Calu3 (cell line): ENCODE measurements around the gene AOC1. TPM values are rescaled to one million over a fixed set of nuclear protein-coding genes. Genes with fewer than 3 reads are reported as not detected.

ENCODE experiments used
- BruUV-seq: library from RNA; stranded (reverse); fragments of 400-500 nt; replicated peaks from 2 replicates; lab custom pipeline; 2021; lab: Mats Ljungman, UMichigan
- CTCF ChIA-PET: fragments of 300-600 bp; sonication (Branson Sonifier 250); formaldehyde crosslinking; loops from one replicate; lab custom pipeline; 2022; ENCODE audit warnings: antibody characterized with exemption; lab: Charles Lee
- DNase-seq: peaks from one replicate; pipeline ENCODE4 v3.0.0; 2022
- H3K27ac Mint-ChIP-seq: one replicate; pipeline ENCODE4 v1.8.0; 2022; ENCODE audit warnings: mixed read lengths; ENCODE audit not compliant: unreplicated experiment
- H3K27me3 Mint-ChIP-seq: one replicate; pipeline ENCODE4 v1.8.0; 2022; ENCODE audit warnings: mixed read lengths; ENCODE audit not compliant: unreplicated experiment
- H3K36me3 Mint-ChIP-seq: one replicate; pipeline ENCODE4 v1.8.0; 2022; ENCODE audit warnings: mild to moderate bottlenecking, moderate library complexity, mixed read lengths; ENCODE audit not compliant: insufficient read depth, unreplicated experiment
- H3K4me1 Mint-ChIP-seq: one replicate; pipeline ENCODE4 v1.8.0; 2022; ENCODE audit warnings: mild to moderate bottlenecking, low read depth, mixed read lengths; ENCODE audit not compliant: unreplicated experiment
- H3K4me3 Mint-ChIP-seq: one replicate; pipeline ENCODE4 v1.8.0; 2022; ENCODE audit warnings: mild to moderate bottlenecking, low read depth, moderate library complexity, mixed read lengths; ENCODE audit not compliant: unreplicated experiment
- H3K9me3 Mint-ChIP-seq: one replicate; pipeline ENCODE4 v1.8.0; 2022; ENCODE audit warnings: low read depth, mixed read lengths; ENCODE audit not compliant: unreplicated experiment
- intact Hi-C: fragments of 100-400 bp; cut with micrococcal nuclease; formaldehyde crosslinking; loops from one replicate; pipeline ENCODE4 v1.10.0; 2022; ENCODE audit not compliant: unreplicated experiment
- total RNA-seq: library from RNA; stranded (reverse); gene quantifications from 2 replicates; pipeline ENCODE4 v1.2.3, GENCODE V29; 2022
- TF ChIP-seq, protein P1 (sequence below): fragments of 200-600 bp; IDR thresholded peaks from one replicate; pipeline ENCODE4 v1.8.0; 2022; ENCODE audit warnings: antibody characterized with exemption; ENCODE audit not compliant: unreplicated experiment

The AOC1 gene
- total RNA-seq, 1 experiment from 2014 or later, result 1.2 TPM

DNA sequence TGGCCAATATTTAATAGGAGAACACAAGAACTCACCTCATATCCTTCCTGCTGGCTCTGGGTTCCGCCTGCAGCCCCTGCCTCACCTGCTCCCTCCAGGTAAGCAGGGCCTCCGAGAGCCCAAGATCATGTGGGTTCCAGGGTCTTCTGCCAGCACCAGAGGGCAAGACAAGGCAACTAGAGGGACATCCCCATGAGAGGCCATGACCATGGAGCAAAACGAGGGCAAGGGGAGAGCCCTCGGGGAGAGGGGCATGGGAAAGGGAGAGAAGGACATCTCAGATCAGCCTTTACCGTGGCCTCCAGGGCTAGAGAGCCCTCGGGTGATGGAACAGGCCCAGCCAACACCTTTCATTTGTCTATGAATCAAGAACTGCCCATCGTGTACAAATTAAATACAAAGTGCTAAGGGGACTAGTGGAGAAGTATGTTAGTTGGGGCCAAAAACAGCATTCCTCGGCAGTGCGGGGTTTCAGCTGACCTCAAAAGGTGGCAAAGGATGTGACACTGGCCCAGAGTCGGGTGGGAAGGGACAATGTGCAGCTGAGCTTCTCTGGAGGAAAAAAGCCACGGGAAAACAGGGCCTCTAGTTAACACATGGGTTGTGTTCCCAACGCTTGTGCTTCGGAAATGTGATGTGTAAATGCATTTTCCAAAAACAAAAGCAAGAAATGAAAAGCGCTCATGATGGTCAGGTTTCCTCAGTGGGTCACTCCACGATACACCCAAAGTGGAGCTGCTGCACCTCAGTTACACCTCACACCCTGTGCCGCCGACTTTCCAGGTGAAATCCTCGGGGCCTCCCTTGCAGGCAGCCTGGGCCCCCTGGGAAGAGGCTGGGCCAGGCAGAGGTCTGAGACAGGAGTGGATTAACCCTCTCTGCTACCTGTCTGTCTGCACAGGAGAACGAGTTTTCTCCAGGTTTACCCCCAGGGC is 2.0 kb downstream of the AOC1 start:
- CTCF ChIA-PET, result no interaction called here
- Mint-ChIP-seq H3K9me3 (no peaks in the 10 kb centered on the region), H3K36me3 (no peaks in the 10 kb centered on the region), H3K27ac (no peak overlapping the region), H3K4me1 (peaks cover 10% of the 10 kb centered on the region), H3K4me3 (no peak overlapping the region), H3K27me3 (peaks cover 54% of the 10 kb centered on the region)
- DNase-seq, result no peak
- no TSS peak for BruUV-seq
- intact Hi-C loops, result no loop called here
- TF ChIP-seq, protein P1, sequence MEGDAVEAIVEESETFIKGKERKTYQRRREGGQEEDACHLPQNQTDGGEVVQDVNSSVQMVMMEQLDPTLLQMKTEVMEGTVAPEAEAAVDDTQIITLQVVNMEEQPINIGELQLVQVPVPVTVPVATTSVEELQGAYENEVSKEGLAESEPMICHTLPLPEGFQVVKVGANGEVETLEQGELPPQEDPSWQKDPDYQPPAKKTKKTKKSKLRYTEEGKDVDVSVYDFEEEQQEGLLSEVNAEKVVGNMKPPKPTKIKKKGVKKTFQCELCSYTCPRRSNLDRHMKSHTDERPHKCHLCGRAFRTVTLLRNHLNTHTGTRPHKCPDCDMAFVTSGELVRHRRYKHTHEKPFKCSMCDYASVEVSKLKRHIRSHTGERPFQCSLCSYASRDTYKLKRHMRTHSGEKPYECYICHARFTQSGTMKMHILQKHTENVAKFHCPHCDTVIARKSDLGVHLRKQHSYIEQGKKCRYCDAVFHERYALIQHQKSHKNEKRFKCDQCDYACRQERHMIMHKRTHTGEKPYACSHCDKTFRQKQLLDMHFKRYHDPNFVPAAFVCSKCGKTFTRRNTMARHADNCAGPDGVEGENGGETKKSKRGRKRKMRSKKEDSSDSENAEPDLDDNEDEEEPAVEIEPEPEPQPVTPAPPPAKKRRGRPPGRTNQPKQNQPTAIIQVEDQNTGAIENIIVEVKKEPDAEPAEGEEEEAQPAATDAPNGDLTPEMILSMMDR, result no peak

- Mint-ChIP-seq H3K27me3 (peaks cover 46% of the 10 kb centered on the region), H3K9me3 (no peaks in the 10 kb centered on the region), H3K4me1 (peaks cover 10% of the 10 kb centered on the region), H3K36me3 (no peaks in the 10 kb centered on the region), H3K27ac (no peak overlapping the region), H3K4me3 (no peak overlapping the region)
- no peak for DNase-seq
- TF ChIP-seq, protein P1, result no peak
- no TSS peak for BruUV-seq
- CTCF ChIA-PET, result interaction anchor here (0.6 kb wide), 1 partner anchor 11 kb away, joined by 8 read pairs; no protein-coding TSS in a partner anchor
- intact Hi-C loops, result no loop called here
Measured at GRCh38 chr7:150855046-150855445, 2.7 kb downstream of the AOC1 start.

- no peak overlapping the region for H3K27ac Mint-ChIP-seq
- H3K9me3 Mint-ChIP-seq, result no peaks in the 10 kb centered on the region
- TF ChIP-seq, protein P1, result no peak
- intact Hi-C loops, result no loop called here
- DNase-seq, result no peak
- BruUV-seq, result no TSS peak
- peaks cover 10% of the 10 kb centered on the region for H3K4me1 Mint-ChIP-seq
- CTCF ChIA-PET, result interaction anchor here (0.6 to 0.7 kb wide), 2 partner anchors 12 kb away, joined by 3 to 8 read pairs; no protein-coding TSS in a partner anchor
- H3K36me3 Mint-ChIP-seq, result no peaks in the 10 kb centered on the region
- no peak overlapping the region for H3K4me3 Mint-ChIP-seq
- H3K27me3 Mint-ChIP-seq, result peaks cover 40% of the 10 kb centered on the region
Measured at GRCh38 chr7:150855476-150856302, 3.4 kb downstream of the AOC1 start.
